Hepatocyte (in vitro differentiated cells): ENCODE data around the gene CDH5.

ENCODE experiments used
- CTCF ChIP-seq: fragments of 200-600 bp; sonication (generic); IDR thresholded peaks from 2 replicates; pipeline ENCODE4 v1.5.1; 2016; ENCODE audit warnings: antibody characterized with exemption, mild to moderate bottlenecking; ENCODE audit not compliant: poor library complexity
- EZH2phosphoT487 ChIP-seq: fragments of 200-600 bp; sonication (generic); IDR thresholded peaks from one replicate; pipeline ENCODE4 v1.6.1; 2018; ENCODE audit warnings: antibody characterized with exemption, mild to moderate bottlenecking, low read depth, moderate library complexity; ENCODE audit not compliant: unreplicated experiment, severe bottlenecking

GRCh38 chr16:66425651-66426050 is 59.2 kb downstream of the CDH5 start:
- TF ChIP-seq CTCF (no peak), EZH2phosphoT487 (no peak)
